H4 (cell line): ENCODE results near the gene EDIL3. TPM values are rescaled to one million over a fixed set of nuclear protein-coding genes. Genes with fewer than 3 reads are reported as not detected.
A peak's percentile ranks its signal among the peaks of the same experiment; 100 is the strongest.
"Not testable (repeated sequence)": the region's sequence is repeated elsewhere in the genome, so short reads cannot be mapped to it uniquely, and the experiment has no call there.

Experiments
- DNase-seq: peaks from one replicate; pipeline ENCODE4 v3.0.0-alpha.2; 2015; ENCODE audit warnings: low spot score
- total RNA-seq: library from RNA; depleted of rRNA; stranded (reverse); fragments of >200 nt; shearing (Covaris generic); gene quantifications from 2 replicates; pipeline ENCODE4 v1.2.3, GENCODE V29; 2014

EDIL3 gene
- total RNA-seq, 1 experiment from 2014 or later, result 227 TPM

DNA sequence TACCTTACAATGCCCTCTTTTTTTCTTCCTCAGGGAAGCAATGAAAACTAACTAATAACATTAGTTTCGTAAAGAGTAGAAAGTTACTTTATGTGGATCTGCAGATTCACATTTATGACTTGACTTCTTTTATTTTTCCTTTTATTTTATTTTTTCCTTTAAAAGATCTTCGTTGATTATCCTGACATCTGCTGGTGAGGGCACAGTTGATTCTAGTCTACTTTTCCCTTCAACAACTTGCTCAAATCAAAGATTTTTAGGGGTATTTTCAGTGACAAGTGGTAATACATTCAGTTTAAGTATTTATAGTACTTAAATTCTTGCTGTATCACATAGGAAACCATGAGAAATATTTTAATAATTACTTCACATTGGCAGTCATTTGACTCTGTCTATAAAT, 4.9 kb downstream of the EDIL3 start:
- DNase-seq, result no peak

DNA sequence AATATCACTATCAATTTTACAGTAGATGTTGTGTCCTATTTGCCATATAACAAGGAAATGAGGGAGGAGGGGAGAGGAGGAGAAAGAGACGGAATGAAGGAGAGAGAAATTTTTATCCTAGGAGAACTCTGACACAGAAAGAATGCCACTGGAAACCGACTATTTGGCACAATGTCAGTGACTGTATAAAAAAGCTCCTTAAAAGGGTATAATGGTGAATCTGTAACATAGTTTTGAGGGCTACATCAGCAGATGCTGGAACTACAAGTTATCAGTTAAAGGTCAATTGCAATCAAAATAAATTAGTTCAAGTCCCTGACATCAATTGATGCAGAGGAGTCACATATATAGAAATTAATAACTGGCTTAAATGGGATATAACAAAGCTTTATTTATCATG, 5.7 kb downstream of the EDIL3 start:
- peak; percentile 68 for DNase-seq

DNA sequence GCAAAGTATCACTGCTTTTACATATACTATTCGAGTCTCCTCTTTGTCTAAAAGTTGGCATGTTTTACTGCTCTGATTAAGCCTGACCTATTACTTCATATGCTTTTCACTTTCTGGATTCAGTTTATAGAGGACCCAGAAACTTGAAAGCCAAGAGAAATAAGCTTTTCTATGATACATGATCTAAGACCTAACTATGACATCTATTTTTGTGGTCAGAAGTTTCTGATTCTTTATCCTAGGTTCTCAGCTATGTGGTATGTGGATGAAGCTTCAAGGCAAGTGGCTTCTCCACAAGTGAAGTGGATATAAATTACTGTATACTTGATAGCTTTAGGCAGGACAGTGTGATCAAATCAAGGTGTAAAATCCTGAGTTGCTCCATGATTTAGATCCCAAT, 6.3 kb downstream of the EDIL3 start:
- peak; percentile 35 for DNase-seq

DNA sequence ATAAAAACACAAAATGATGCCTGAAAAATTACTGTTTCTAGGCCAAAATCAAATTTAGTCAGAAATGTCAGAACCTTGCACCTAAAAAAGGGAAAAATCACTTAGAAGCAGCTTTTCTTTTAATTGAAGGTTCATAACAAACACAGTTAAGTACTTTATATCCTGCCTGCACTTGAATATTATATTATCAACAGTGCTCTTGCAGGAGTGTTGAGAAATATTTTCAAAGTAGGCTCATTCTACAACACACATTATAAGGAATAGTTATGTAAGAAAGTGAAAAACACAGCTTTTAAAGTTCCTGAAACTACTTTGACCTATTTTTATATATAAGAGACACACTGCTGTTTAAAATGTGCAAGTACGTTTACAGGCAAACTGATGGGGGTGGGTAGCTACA, 8.3 kb downstream of the EDIL3 start:
- DNase-seq, result no peak

DNA sequence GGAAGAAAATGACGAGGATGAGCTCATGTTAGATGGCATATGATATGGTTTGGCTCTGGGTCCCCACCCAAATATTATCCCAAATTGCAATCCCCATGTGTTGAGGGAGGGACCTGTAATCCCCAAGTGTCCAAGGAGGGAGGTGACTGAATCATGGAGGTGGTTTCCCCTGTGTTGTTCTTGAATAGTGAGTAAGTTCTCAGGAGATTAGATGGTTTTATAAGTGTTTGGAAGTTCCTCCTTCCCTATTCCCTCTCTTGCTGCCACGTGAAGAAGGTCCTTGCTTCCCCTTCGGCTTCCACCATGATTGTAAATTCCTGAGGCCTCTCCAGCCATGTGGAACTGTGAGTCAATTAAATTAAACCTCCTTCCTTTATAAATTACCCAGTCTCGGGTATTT, 10.1 kb downstream of the EDIL3 start:
- DNase-seq, result peak; percentile 15

DNA sequence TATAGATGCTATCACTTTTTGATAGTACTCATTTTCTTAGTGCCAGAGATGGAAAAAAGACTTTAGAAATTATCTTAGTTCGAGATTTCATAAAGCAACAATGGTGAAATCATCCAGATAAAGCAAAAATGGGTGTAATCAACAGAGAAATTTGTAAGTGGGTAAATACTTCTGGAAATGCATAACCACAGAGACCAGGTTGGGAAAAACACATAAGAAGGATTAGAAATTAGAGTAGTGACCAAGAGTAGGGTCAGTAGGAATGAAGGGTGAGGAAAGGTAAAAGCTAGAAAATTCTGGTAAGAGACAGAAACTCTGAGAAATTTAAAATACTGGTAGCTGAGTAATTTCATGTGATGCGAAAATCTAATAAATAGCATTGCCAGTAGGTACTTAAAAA, 11.2 kb downstream of the EDIL3 start:
- no peak for DNase-seq

DNA sequence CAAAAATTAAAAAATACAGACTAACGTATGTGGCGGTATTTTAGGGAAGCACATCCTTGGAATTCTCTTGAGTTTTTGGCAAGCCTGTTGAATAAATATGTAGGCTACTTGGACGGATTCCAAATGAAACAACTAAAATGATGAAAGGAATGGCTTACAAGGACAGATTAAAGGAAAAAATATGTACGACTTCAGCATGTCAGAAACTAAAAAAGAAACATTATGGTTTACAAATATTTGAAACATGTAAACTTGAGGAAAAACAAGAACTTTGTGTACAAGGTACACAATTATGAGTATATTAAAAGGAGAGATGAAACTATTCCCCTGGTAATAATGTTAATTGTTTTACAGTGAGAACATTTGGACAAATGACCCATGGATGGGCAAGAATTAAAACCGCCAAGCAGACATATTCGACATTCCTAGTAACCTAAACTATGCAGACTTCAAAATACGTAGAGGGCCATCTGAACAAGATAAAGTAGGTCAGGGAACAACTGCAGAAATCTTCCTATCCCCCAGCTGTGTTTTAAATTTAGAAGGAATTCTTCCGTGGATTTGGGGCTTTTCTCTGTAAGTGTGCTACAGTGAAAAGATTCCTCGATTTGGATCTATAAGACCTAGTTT, 12.5 kb downstream of the EDIL3 start:
- DNase-seq, result peak; percentile 29

DNA sequence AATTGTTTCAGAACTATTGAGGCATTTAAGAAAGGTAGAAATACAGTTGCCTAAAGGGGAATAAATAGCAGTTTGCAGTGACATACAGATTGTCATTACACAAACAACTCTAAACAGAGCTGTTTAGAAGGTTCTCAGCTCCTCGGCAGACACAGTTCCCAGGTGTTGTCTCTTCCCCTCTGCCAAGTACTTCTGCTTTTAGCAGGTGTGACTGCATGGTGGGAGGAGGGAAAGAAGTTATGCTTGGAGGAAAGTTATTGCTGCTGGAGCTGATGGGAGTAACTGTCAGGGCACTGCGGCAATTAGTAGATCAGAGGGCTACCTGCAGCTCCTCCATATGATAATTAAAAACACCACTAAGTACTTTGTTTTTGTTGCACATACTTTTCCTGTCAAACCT, 14.5 kb downstream of the EDIL3 start:
- no peak for DNase-seq

DNA sequence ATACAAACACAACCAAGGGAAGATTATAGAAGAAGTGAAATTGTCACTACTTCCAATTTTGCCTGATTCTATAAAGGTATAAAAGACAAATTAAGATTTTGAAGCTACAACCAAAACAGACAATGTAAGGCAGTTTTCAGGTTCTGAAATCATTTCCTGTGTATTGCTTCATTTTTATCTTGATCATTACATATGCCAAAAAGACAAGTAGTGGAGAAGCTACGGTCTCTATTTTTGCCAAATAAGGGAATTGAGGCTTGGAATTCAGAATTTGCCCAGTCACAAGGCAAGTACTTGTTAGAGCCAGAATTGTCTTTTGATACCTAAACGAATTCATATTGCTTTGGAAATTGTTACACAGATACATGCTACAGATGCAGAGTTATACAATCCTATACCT, 20.6 kb downstream of the EDIL3 start:
- no peak for DNase-seq

DNA sequence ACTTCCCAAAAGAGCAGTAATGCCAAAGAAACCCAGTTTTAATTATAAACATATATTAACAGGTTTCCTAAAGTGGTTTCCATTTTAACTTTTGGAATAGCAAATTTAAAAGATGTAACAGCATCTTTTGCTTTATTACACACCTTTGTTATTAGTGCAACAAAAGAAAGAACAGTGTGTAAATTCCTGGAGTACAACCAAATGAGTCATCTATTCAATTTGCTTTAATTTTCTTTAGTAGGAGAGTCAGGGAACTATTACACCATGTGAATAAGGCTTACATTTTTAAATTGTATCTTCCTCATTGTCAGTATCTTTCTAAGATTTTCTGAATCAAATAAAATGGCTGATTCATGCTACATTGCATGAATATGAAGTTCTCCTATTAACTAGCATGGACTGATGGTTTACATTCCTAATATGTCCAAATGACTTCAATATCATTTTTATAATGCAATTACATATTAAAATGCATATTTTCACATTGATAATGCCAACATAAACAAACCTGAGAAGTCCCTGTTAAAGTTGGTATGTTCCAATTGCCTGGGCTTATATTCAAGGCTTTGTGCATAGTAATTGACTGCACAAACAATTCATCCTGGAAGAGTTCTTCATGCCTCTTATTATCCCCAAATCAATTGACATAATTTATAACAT, 22.5 kb downstream of the EDIL3 start:
- DNase-seq, result no peak

DNA sequence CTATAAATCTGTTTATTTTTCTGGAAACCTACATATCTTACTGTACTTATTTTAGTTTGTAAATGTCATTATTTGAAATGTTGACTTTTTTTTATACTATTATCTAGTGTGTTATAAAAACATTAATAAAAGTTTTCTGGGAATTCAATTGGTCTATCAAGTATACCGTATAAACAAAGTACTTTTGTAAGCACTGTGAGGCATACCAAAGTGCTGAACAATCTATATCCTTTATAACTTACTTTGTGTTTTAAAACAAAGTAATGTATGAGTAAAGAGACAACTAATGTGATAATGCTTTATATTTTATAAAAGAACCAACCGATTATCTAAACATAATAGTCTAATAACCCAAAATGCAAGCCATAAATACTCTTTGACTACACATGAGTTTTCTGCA, 23.1 kb downstream of the EDIL3 start:
- DNase-seq, result no peak

DNA sequence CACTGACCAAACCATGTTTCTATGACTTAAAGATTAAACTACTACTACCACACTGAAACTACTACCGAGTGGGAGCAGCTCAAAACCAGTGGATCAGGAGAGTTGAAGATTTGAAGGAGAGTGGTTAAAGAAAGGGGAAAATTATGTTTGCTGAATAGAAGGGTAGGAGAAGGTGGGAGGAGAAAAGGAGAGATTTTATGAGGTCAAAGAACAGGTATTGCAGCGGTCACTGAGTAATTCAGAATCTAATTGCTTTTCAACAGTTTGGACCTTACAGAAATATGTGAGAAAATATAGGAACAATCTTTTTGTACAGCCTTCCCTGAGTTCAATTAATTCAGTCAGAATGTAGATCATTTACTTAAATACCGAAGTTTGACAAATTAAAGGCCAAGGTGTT, 24.6 kb downstream of the EDIL3 start:
- no peak for DNase-seq

DNA sequence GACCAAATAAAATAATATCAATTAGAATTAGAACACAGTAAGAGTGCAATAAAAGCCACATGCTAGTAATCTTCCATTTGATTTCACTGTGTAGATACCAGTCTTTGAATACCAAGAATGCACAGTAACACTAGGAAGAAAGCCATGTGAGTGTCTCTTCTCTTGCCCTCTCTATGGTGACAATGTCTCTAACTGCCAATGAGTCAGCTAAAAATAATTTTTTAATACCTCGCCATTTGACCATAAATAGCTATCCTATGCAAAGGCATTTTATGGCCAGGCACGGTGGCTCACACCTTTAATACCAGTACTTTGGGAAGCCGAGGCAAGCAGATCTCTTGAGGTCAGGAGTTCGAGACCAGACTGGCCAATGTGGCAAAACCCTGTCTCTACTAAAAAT, 30.6 kb downstream of the EDIL3 start:
- no peak for DNase-seq

DNA sequence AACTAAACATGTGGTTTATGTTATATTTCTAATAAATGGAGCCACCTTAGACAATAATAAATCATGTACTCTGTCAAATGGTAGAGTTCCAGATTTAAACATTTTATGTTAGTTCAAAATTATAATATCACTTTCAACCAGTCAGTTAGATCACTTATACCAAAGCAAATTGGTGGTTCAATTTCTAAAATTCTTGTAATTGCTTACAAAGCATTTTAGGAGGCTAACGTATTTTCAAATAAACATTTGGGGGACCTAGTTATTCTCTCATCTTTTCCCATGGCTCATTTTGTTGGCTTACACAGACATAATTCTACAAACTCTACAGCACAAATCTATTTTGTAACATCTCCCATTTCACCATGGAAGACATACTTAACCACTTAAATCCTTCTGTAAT, 39.9 kb downstream of the EDIL3 start:
- DNase-seq, result no peak

DNA sequence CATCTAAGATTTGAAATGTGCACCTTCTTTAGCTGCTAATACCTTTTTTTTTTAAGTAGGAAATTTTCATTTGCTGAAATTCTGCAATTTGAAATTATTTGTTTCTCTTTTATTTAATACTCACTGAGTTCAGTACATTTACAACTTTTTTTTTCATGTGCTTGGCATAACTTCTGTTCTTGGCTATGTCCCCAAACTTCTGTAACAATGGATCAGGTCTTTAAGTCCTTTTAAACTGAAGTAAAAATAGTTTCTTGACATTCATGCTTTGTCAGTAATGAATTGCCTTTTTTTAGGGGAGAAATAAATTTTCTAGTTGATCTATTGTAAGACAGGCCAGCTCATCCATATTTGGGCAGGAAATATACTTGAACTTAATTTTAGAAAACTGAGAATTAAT, 41.5 kb downstream of the EDIL3 start:
- DNase-seq, result no peak

DNA sequence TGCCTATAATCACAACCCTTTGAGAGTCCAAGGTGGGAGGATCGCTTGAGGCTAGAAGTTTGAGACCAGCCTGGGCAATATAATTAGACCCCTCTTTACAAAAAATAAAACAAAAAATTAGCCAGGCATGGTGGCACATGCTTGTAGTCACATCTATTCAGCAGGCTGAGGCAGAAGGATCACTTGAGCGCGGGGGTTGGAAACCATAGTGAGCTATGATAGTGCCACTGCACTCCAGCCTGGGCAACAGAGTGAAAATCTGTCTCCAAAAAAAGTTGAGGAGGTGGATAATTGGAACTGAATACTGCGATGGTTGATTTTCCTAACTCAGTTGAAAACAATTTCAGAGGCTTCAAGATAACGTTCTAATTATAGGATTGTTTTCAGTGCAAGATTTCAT, 52.6 kb downstream of the EDIL3 start:
- DNase-seq, result no peak

DNA sequence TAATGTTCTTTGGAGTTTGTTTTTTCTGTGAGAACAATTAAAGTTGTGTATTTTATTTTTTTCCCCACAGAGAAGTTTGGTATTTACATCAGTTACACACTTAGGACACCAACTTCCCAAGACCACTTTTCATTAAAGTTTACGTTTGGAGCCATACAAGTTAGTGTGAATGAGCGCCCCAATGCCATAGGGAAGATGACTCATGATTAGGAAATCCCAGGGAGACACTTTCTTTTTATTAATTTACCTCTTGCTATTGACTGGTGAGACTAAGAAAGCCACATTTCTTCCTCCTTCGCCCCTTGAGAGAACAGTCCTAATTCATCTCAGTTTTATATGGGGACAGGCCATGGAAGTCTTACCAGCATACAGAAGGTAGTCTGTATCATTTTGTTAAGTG, 57.1 kb downstream of the EDIL3 start:
- DNase-seq, result no peak

DNA sequence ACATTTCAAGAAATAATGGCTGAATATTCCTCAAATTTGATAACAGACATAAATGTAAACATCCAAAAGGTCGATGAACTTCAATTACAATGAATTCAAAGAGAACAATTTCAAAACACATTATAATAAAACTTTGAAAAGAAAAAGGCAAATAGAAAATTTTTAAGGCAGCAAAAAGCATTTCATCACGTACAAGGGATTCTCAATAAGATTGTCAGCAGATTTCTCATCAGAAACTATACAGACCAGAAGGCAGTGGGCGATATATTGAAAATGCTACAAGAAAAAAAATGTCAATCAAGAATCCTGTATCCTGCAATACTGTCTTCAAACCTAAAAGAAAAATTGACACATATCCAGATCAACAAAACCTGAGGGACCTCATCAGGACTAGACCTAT, 62.0 kb downstream of the EDIL3 start:
- DNase-seq, result no peak

DNA sequence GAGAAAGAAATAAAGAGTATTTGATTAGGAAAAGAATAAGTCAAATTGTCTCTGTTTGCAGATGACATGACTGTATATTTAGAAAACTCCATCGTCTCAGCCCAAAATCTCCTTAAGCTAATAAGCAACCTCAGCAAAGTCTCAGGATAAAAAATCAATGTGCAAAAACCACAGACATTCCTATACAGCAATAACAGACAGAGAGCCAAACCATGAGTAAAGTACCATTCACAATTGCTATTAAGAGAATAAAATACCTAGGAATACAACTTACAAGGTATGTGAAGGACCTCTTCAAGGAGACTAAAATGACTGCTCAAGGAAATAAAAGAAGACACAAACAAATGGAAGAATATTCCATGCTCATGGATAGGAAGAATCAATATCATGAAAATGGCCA, 66.9 kb downstream of the EDIL3 start:
- not testable (repeated sequence) for DNase-seq

DNA sequence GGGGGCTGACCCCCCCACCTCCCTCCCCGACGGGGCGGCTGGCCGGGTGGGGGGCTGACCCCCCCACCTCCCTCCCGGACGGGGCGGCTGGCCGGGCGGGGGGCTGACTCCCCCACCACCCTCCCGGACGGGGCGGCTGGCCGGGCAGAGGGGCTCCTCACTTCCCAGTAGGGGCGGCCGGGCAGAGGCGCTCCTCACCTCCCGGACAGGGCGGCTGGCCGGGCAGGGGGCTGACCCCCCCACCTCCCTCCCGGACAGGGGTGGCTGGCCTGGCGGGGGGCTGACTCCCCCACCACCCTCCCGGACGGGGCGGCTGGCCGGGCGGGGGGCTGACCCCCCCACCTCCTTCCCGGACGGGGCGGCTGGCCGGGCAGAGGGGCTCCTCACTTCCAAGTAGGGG, 72.4 kb downstream of the EDIL3 start:
- not testable (repeated sequence) for DNase-seq

DNA sequence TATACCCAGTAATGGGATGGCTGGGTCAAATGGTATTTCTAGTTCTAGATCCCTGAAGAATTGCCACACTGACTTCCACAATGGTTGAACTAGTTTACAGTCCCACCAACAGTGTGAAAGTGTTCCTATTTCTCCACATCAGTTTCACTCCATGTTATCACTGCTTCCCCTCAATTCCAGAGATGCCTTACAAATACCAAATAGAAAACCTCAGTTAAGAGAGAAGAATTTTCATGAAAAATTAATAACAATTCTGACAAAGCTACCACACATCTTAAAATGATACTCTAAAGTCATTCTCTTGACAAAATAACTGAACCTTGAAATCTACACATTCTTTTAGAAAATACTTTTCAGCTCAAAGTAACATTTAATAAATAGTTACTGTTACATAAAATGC, 74.8 kb downstream of the EDIL3 start:
- DNase-seq, result not testable (repeated sequence)

DNA sequence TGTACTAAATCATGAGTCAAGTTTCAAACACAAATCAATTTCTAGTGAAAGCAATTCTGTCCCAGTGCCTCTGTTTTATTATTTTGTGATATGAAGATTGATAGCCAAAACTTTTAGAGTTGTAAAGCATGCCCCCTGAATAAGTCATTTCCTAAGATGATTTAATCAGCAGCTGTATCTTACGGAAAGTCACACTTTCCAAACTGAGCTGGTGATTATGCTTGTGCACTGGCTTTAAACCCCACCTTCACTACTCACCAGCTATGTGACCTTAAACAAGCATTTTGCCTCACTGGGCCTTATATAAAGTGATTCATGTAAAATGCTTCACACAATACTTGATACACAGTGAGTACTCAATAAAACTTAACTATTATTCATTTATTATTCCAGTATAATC, 78.1 kb downstream of the EDIL3 start:
- DNase-seq, result no peak

DNA sequence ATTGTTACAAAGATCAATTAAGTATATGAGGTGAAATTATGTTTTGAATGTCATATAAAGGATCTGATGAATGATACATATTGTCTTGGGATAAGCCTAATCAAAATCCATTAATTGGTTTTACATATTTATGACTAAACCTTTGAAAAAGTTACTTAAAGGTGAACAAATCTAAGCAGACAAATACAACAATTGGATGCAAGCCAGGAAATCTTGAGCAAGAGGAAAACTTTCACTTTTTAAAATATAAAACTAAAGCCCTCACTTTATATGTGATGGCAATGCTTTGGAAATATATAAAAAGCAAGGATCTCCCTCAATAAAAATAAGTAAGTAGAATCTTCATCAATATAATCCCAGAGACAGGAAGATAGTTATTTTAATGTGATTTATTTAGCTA, 80.1 kb downstream of the EDIL3 start:
- DNase-seq, result no peak

DNA sequence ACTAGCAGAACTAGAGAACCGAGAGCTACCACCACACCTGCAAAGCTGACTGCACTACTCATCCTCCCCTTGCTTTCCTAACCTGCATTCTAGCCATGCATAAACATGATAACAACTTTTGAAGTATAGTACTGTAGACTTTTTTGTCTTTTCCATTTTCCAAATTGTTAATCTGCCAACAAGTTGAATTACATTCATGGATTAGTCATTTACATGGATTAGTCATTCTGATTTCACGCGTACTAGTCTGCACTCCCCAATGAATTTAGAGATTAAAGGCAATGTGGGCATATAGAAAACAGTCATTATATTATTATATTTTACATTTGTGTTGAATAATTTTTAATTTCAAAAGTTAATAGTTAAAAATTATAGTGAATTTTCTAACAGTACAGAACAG, 81.4 kb downstream of the EDIL3 start:
- DNase-seq, result no peak
